OCI-LY3 (cell line): ENCODE results near the gene POLR1B.

Experiments used
- CTCF ChIP-seq: fragments of 200-600, 300-600 bp; sonication (generic); IDR thresholded peaks from 2 replicates; pipeline ENCODE4 v1.5.1; 2014; ENCODE audit warnings: antibody characterized with exemption, low read length, low read depth
- EZH2phosphoT487 ChIP-seq: fragments of 200-600 bp; shearing (Covaris generic); IDR thresholded peaks from 2 replicates; pipeline ENCODE4 v1.6.1; 2018; ENCODE audit warnings: antibody characterized with exemption, mixed run types, low read depth

GRCh38 chr2:112542984-112543661 lies 858 bp downstream of the POLR1B start:
- TF ChIP-seq CTCF (peak; percentile 17; the same call in 1 of the 2 replicates), EZH2phosphoT487 (no peak)
